ENCODE data around the gene SLC6A12.

Gene SLC6A12

DNA sequence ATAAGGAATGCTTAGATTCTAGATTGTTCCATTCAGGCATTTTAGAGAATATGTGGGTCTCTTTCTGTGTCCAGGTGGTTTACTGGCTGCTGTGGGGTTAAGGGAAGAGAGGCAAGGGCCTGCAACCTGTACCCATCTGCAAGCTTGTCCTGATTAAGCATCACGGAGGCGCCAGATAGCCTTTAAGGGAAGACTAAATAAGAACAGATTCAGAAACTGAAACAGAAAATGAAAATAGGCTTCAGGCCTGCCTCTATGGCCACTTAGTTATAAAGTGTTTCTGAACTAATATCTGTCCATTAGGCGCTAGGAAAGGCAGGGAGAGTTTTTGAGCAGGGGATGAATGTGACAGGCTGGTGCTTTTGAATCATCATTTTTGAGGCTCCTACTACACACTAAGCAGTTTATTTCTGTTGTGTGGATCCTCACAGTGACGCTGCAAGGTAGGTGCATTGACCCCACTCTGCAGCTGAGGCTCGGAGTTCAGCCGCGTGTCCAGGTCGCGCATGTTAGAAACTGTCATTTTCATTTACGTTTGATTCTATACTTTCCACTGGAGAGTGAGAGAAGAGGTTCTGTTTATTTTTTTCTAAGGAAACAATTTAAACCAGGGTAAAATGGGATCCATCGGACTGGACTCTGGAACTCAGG is 47.4 kb downstream of the SLC6A12 start:
- Mint-ChIP-seq H3K27ac (no peak overlapping the region), H3K4me3 (no peak overlapping the region), H3K27me3 (no peaks in the 10 kb centered on the region), H3K36me3 (ENCODE audit: low read depth) (no peaks in the 10 kb centered on the region), H3K9me3 (no peaks in the 10 kb centered on the region), H3K4me1 (peaks cover 13% of the 10 kb centered on the region)
- no peak for DNase-seq
- no peak for ATAC-seq

DNA sequence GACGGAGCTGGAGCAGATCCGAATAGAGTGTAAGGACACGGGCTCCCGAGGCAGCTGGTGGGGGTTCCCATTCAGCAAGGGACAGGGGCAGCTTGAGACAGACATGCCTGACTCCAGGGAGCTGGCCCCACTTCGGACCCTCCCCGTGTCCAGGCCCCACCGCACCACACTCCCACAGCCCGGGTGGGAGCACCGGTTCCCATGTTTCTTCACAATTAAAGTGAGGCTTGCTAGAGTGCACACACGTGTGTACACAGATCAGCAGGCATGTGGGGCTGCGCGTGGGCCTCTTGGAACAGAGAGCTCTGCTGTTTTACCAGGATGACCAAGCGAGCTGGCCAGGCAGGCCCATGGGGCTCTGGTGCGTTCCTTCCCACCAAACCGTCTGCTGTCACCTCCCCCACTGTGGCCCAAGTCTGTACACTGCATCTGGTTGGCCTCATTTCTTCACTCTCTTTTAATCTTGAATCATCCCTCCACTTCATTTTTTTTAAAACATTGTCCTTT is 48.0 kb downstream of the SLC6A12 start:
- no peaks in the 10 kb centered on the region for H3K9me3 Mint-ChIP-seq
- peaks cover 12% of the 10 kb centered on the region for H3K4me1 Mint-ChIP-seq
- no peaks in the 10 kb centered on the region for H3K27me3 Mint-ChIP-seq
- H3K27ac Mint-ChIP-seq = no peak overlapping the region
- no peak for DNase-seq
- no peak for ATAC-seq
- H3K36me3 Mint-ChIP-seq (ENCODE audit: low read depth) = no peaks in the 10 kb centered on the region
- no peak overlapping the region for H3K4me3 Mint-ChIP-seq

- no peak overlapping the region for H3K27ac Mint-ChIP-seq
- DNase-seq (no peak), ATAC-seq (no peak)
- no peaks in the 10 kb centered on the region for H3K9me3 Mint-ChIP-seq
- H3K4me1 Mint-ChIP-seq = peaks cover 8% of the 10 kb centered on the region
- no peaks in the 10 kb centered on the region for H3K36me3 Mint-ChIP-seq (ENCODE audit: low read depth)
- no peak overlapping the region for H3K4me3 Mint-ChIP-seq
- H3K27me3 Mint-ChIP-seq = no peaks in the 10 kb centered on the region
Measured at GRCh38 chr12:164207-164606, 49.8 kb downstream of the SLC6A12 start.

- Mint-ChIP-seq H3K27me3 (no peaks in the 10 kb centered on the region), H3K4me3 (no peak overlapping the region), H3K36me3 (ENCODE audit: low read depth) (no peaks in the 10 kb centered on the region), H3K9me3 (no peaks in the 10 kb centered on the region), H3K4me1 (peaks cover 1% of the 10 kb centered on the region), H3K27ac (no peak overlapping the region)
- DNase-seq (no peak), ATAC-seq (no peak)
Measured at GRCh38 chr12:163406-163986, 50.5 kb downstream of the SLC6A12 start.

DNA sequence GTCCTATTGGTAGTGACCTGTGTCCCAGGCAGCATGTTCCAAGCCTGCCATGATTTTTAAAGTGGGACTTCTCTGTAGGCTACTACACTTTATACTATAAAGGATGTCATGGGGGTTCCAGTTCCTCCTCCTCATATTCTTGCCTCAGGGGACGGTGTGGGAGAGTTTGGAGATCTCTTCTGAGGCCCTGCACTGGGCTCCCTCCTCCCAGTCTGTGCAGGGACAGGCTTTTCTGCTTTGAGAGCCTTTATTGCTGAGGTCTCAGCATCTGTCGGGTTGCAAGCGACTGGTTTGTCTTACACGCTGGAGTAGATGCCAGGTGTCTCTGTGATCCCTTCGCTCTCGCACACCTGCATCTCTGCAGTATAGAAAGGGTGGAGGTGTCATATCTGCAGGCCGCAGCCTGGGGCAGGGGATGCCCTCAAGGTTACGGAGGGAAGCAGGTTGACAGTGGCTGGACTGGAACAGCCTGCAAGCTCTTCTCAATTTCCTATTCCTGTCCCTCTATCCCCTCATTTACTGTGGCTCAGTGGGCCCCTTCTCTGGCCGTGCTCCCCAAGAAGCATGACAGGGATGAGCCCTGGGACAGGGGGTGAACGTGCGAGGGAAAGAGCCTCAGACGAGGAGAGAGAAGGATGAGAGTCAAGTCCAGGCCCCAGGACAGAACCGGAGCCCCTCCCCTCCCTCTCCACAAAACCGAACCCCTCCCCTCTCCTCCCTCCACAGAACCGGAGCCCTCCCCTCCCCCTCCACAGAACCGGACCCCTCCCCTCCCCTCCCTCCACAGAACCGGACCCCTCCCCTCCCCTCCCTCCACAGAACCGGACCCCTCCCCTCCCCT is 51.3 kb downstream of the SLC6A12 start:
- Mint-ChIP-seq H3K36me3 (ENCODE audit: low read depth) (no peaks in the 10 kb centered on the region), H3K27me3 (no peaks in the 10 kb centered on the region), H3K9me3 (no peaks in the 10 kb centered on the region), H3K27ac (no peak overlapping the region), H3K4me3 (no peak overlapping the region), H3K4me1 (no peaks in the 10 kb centered on the region)
- DNase-seq (no peak), ATAC-seq (no peak)

GRCh38 chr12:161823-162222 is 52.1 kb downstream of the SLC6A12 start:
- Mint-ChIP-seq H3K4me1 (no peaks in the 10 kb centered on the region), H3K36me3 (ENCODE audit: low read depth) (no peaks in the 10 kb centered on the region), H3K4me3 (no peak overlapping the region), H3K27me3 (no peaks in the 10 kb centered on the region), H3K27ac (no peak overlapping the region), H3K9me3 (no peaks in the 10 kb centered on the region)
- no peak for DNase-seq
- ATAC-seq = no peak

DNA sequence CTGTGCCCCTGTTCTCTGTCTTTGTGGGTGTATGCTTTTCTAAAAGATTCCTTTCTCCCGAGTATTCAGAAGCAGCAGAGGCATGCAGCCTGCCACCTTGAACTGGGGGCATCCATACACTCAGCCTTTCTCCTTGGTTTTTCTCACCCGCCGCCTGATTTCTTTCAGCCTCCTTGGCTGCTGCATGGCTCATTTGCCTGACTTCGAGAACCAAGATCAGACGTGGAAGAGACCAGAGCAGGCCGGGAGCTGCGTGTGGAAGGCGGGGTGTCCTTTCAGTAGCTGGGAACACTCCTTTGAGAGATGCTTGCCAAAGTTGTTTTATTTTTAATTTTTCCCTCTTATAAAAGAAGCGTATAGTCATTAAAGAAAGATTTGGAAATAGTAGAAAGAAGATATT is 53.1 kb downstream of the SLC6A12 start:
- no peaks in the 10 kb centered on the region for H3K27me3 Mint-ChIP-seq

GRCh38 chr12:159156-159782 is 54.7 kb downstream of the SLC6A12 start:
- no peak overlapping the region for H3K4me3 Mint-ChIP-seq
- H3K4me1 Mint-ChIP-seq = no peaks in the 10 kb centered on the region
- DNase-seq (no peak), ATAC-seq (no peak)
- no peak overlapping the region for H3K27ac Mint-ChIP-seq
- no peaks in the 10 kb centered on the region for H3K9me3 Mint-ChIP-seq
- H3K36me3 Mint-ChIP-seq (ENCODE audit: low read depth) = no peaks in the 10 kb centered on the region
- H3K27me3 Mint-ChIP-seq = no peaks in the 10 kb centered on the region

More for the DNA sequence above, 53.1 kb downstream of the SLC6A12 start:
- ATAC-seq (no peak), DNase-seq (no peak)
- Mint-ChIP-seq H3K9me3 (no peaks in the 10 kb centered on the region), H3K4me1 (no peaks in the 10 kb centered on the region), H3K27ac (no peak overlapping the region), H3K36me3 (ENCODE audit: low read depth) (no peaks in the 10 kb centered on the region), H3K4me3 (no peak overlapping the region)

GRCh38 chr12:157644-158043 is 56.3 kb downstream of the SLC6A12 start:
- H3K36me3 Mint-ChIP-seq (ENCODE audit: low read depth) = no peaks in the 10 kb centered on the region
- ATAC-seq = no peak
- no peaks in the 10 kb centered on the region for H3K9me3 Mint-ChIP-seq
- no peaks in the 10 kb centered on the region for H3K27me3 Mint-ChIP-seq
- no peak overlapping the region for H3K27ac Mint-ChIP-seq
- peaks cover 3% of the 10 kb centered on the region for H3K4me1 Mint-ChIP-seq
- no peak for DNase-seq
- no peak overlapping the region for H3K4me3 Mint-ChIP-seq

DNA sequence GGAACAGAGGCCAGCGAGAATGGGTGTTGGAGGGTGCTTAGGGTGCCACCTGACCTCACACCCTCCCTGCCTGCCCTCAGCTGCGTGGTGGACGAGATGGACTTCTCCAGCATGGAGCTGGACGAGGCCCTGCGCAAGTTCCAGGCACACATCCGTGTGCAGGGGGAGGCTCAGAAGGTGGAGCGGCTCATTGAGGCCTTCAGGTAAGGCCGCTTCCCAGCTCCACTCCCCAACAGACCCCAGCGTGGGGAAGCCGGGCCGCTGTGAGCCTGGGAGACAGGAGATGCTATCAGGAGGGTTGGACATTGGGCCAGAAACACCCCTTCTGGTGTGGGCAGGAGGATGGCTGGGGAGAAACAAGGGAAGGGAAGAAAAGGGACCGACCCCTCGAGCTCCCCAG is 57.0 kb downstream of the SLC6A12 start:
- H3K27me3 Mint-ChIP-seq = no peaks in the 10 kb centered on the region
- H3K4me1 Mint-ChIP-seq = peaks cover 3% of the 10 kb centered on the region
- H3K9me3 Mint-ChIP-seq = no peaks in the 10 kb centered on the region
- no peak overlapping the region for H3K27ac Mint-ChIP-seq
- DNase-seq = no peak
- no peak overlapping the region for H3K4me3 Mint-ChIP-seq
- H3K36me3 Mint-ChIP-seq (ENCODE audit: low read depth) = no peaks in the 10 kb centered on the region
- ATAC-seq = no peak

- Mint-ChIP-seq H3K4me3 (no peak overlapping the region), H3K27ac (no peak overlapping the region), H3K27me3 (no peaks in the 10 kb centered on the region), H3K9me3 (no peaks in the 10 kb centered on the region), H3K4me1 (peaks cover 3% of the 10 kb centered on the region), H3K36me3 (ENCODE audit: low read depth) (no peaks in the 10 kb centered on the region)
- ATAC-seq (no peak), DNase-seq (no peak)
Measured at GRCh38 chr12:155646-156045, 58.3 kb downstream of the SLC6A12 start.

DNA sequence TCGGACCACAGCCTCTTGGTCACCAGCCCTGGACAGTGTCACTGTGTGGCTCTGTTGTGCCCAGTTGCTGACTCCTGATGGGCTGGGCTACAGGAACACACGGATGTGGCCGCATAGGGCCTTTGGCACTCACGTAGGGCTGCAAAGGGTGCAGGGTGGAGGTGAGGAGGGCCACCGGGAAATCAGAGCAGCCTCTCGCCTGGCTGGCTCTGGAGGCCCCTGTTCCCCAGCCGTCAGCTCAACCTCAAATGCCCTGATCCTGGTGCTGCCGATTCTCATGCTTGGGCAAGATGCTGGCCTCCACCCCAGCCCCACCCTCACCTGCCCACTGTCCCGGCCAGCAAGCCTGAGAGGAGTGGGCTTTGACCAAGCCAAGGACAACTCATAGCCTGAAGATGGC is 59.0 kb downstream of the SLC6A12 start:
- Mint-ChIP-seq H3K36me3 (ENCODE audit: low read depth) (no peaks in the 10 kb centered on the region), H3K4me1 (peaks cover 3% of the 10 kb centered on the region), H3K4me3 (no peak overlapping the region), H3K27ac (no peak overlapping the region), H3K27me3 (no peaks in the 10 kb centered on the region), H3K9me3 (no peaks in the 10 kb centered on the region)
- ATAC-seq = no peak
- no peak for DNase-seq

GRCh38 chr12:154058-154457 is 59.9 kb downstream of the SLC6A12 start:
- no peak overlapping the region for H3K27ac Mint-ChIP-seq
- H3K4me1 Mint-ChIP-seq = peaks cover 3% of the 10 kb centered on the region
- no peak for DNase-seq
- no peaks in the 10 kb centered on the region for H3K36me3 Mint-ChIP-seq (ENCODE audit: low read depth)
- no peak for ATAC-seq
- H3K4me3 Mint-ChIP-seq = no peak overlapping the region
- no peaks in the 10 kb centered on the region for H3K9me3 Mint-ChIP-seq
- H3K27me3 Mint-ChIP-seq = no peaks in the 10 kb centered on the region

DNA sequence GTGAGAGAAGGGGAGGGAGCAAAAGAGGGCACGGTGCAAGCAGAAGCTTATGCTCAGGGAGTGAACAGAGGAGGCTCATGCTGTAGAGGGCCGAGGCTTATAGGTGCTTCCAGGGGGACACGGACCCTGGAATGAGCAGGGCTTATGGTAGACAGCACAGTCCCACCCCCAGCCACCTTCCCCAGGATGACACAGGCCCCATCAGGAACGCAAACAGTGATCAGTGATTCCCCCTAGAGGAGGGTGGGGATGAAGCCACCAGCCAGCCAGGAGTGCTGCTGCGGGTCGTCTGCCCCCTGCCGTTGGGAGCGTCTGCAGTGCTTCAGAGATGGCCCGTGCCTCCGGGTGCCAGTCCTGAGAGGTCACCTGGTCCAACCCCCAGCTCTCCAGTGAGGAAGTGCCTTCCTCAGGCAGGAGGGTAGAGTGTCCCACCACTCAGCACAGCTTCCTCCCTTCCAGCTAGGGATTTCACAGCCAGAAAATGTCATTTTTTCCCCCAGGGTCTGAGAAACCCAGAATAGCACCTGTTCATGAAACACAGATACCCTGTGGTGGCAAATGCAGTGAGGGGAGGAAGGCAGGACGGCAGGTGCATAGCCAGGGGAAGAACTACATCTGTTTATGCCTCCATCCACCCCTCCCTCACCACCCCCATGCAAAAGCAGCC is 60.7 kb downstream of the SLC6A12 start:
- Mint-ChIP-seq H3K36me3 (ENCODE audit: low read depth) (no peaks in the 10 kb centered on the region), H3K27ac (no peak overlapping the region), H3K4me3 (no peak overlapping the region), H3K9me3 (no peaks in the 10 kb centered on the region), H3K27me3 (no peaks in the 10 kb centered on the region), H3K4me1 (peaks cover 3% of the 10 kb centered on the region)
- DNase-seq = peak; percentile 73
- peak; percentile 93 for ATAC-seq
